HG02884 (cell line): ENCODE results near the gene HMGN5.

Source experiments
- ATAC-seq: cut with Tn5 transposase; IDR thresholded peaks from one replicate; pipeline ENCODE4 v1.9.1; 2021; ENCODE audit warnings: mild to moderate bottlenecking, moderate library complexity; ENCODE audit not compliant: unreplicated experiment

The HMGN5 gene, protein sequence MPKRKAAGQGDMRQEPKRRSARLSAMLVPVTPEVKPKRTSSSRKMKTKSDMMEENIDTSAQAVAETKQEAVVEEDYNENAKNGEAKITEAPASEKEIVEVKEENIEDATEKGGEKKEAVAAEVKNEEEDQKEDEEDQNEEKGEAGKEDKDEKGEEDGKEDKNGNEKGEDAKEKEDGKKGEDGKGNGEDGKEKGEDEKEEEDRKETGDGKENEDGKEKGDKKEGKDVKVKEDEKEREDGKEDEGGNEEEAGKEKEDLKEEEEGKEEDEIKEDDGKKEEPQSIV

DNA sequence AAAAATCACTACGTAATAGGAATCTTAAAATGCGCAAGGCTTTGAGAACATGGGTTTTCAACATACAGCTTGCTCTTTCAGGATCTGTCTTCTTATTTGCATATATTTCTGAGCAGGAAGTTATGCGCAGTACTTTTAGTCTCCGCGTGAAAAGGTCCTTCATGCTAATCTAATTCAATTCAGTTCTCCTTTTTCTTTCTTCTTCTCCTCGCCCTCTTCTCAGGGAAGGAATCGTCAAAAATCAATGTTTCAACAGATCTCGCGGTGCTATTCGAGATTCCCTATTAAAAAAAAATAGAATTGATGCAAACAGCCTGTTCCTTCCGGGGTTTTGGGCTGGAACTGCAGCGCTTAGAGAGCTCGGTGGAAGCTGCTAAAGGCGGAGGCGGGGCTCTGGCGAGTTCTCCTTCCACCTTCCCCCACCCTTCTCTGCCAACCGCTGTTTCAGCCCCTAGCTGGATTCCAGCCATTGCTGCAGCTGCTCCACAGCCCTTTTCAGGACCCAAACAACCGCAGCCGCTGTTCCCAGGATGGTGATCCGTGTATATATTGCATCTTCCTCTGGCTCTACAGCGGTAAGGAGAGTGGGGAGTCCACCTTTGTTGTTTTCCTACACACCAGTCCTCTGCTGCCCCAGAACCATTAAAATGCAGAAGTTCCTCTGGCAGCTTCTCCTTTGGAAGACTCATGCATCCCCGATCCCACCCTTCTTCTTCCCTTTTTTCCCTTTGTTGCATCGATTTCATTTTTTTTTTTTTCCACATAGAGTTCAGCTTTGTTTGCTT lies at the start of gene HMGN5, which contains the start of gene SH3BGRL:
HMGN5 (minus strand) TSS at position 243 of the 785 bp plus-strand sequence. CDS start 80,364 bp downstream, outside the sequence.
SH3BGRL (plus strand) TSS at position 432 of the 785 bp plus-strand sequence; CDS start at position 531, 99 bp downstream.
- peak; percentile 90 for ATAC-seq

DNA sequence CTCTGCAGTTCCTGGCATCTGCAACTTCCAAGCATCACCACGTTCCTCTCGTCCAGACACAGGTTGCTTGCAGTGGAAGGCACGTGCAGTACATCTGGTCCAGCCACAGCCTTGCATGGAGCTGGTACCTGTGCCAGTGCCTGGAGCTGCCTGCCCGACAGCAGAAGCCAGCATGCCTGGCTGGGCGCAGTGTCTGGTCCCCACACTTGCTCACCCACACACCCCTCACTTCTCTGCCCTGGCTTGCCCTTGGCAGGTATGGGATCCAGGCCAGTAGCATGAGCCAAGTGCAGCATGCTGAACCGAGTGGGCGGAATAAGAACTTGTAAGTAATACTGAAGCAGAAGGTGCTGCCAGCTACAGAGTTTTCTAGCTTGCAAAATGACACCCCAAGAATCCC lies 40.0 kb upstream of the HMGN5 start:
- no peak for ATAC-seq

GRCh38 chrX:81240701-81241331 lies 39.1 kb upstream of the HMGN5 start:
- no peak for ATAC-seq

DNA sequence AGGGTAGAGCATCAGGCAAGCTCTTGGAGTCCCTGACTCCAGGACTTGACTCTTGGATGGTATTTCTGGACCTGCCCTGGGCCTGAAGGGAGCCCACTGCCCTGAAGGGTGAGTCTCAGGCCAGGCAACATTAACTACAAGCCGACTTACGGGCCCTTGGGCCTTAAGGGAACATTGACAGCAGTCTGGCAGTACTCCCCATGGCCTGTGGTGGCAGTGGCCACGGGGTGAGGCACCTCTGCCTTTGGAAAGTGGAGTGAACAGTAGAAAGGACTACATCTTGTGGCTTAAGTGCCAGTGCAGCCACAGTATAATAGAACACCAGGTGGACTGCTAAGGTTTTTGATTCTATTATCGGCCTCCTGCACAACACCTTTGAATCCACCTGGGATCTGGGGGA lies 36.5 kb upstream of the HMGN5 start:
- no peak for ATAC-seq

- no peak for ATAC-seq
These were observed 35.8 kb upstream of the HMGN5 start for GRCh38 chrX:81237516-81237915.

DNA sequence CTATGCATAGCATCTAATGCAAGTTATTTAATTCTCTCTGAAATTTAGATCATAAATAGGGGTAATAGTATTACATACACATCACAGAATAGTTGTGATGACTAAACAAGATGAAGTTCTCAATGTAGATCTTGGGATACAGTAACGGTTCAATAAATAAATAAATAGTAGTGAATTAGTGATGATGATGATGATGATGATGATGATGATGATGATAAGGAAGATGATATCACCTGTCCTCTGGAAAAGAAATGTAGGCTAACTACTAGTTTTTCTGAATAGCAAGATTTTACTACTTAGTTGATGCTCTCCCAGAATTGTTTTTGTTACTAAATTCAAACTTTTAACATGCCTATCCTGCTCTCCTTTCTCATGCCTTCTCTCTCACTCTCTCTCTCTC lies 30.5 kb upstream of the HMGN5 start:
- no peak for ATAC-seq

- ATAC-seq, result no peak
These were observed 29.8 kb upstream of the HMGN5 start for GRCh38 chrX:81231476-81231875.

DNA sequence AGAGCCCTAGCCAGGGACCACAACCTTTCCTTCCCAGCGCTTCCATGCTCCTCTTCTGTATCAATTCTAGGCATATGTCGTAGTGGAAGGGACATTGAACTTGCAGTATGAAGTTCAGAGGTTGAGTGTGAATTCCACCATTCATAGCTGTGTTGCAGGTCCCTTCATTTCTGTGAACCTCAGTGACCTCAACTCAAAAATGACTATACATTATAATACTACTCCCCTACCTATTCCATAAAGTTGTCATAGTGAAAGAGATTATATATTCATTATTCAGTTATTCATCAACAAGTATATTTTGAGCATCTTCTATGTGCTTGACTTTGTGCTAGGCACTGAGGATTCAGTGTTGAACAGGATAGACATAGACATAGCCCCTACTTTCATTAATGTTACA lies 28.2 kb upstream of the HMGN5 start:
- ATAC-seq, result no peak

DNA sequence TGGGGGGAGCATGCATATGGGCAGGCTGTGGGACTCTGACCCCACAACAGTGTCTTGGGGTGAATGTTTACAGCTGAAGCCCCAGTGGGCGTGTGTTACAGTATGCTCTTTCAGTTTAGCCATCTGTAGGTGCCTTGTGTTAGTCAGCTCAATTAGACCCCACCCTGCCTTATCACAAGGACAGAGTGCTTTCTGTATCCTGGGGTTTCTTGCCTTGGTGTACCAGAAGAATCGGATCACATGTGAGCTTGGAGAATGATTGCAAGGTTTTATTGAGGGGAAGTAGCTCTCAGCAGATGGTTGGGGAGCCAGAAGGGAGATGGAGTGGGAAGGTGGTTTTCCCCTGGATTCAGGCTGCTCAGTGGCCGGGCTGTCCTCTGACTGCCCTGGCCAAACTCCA lies 27.5 kb upstream of the HMGN5 start:
- no peak for ATAC-seq

GRCh38 chrX:81215685-81216084 lies 14.0 kb upstream of the HMGN5 start:
- no peak for ATAC-seq

DNA sequence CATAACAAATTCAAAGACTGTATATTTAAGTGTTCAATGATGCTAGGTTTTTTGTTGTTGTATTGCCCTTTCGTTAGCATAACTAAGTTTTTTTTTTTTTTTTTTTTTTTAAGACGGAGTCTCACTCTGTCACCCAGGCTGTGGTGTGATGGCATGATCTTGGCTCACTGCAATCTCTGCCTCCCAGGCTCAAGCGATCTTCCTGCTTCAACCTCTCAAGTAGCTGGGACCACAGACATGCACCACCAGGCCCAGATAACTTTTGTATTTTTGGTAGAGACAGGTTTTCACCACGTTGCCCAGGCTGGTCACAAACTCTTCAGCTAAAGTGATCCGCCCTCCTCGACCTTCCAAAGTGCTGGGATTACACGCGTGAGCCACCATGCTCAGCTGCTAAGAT lies 7.2 kb upstream of the HMGN5 start:
- no peak for ATAC-seq

DNA sequence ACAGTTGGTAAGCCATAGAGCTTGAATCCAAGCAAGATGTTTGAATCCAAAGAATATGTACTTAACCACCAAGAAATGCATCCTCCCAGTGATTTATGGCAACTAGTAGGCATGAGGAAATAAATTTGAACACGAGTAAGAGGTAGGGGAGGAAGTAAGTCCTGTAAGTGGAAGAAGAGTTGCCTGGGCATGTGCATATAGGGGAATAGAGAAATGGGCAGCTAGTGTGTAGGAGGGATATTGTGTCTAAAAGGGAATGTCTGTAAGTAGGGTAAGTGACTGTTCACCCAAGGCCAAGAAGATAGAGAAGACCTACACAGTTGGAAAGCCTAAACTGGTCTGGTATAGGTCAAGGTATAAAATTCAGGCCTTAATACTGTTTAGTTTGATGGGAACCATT lies 4.8 kb upstream of the HMGN5 start:
- ATAC-seq, result no peak

GRCh38 chrX:81205551-81205950 lies 3.8 kb upstream of the HMGN5 start:
- ATAC-seq, result no peak

- no peak for ATAC-seq
These were observed 1.2 kb upstream of the HMGN5 start for GRCh38 chrX:81202943-81203342.

GRCh38 chrX:81202456-81202819 lies 725 bp upstream of the HMGN5 start:
- no peak for ATAC-seq

DNA sequence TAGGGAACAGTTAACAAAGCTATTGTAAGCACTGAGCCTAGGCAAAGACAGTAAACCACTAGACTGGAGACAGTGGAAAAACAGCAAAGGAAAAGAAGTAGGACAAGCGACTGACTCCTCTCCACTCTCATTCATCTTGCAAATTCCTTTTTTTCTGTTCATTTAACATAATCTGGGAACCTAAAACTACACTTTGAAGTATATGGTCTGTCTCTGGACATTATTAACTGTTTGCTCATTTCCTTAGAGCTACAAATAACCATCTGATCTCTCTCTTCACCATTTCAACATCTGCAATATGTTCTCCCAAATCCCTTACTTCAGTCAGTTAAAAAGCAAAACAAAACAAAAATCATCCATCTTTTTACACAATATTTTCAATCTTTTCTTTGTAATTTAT lies 642 bp downstream of the HMGN5 start:
- no peak for ATAC-seq

DNA sequence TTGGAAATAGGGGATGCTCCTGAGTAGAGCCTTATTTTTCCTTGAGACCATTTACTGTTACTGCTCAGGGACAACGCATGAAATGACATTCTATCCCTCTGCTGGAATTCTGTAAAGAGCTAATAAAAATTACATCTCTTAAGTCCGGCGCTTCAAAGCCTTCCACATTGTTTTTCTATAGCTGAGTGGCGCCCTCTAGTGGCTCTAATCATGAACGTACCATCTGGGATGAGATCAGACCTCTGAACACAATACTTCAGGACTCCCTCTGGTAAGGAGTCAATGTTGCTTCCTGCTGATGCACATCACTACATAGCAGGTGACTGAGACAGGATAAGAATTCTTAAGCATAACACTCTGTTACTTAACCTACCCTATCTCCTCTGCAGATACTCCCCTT lies 6.0 kb downstream of the HMGN5 start:
- ATAC-seq, result peak; percentile 96

- ATAC-seq, result no peak
These were observed 6.5 kb downstream of the HMGN5 start for GRCh38 chrX:81195259-81195658.

DNA sequence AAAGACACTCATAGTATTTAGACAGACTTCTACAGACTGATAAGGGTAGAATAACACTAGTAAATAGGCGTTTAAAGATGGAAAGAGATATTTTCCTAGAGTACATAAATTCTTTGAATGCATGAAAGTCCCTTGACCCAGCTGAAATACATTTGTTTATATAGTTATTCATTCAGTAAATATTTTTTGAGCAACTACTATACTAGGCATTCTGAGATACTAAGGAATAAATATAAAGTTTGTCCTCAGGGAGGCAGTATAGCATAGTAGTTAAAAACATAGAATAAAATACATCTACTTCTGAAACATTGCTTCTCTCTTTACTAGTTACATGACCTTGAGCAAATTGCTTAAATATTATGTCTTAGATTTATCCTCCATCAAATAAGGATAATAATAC lies 27.4 kb downstream of the HMGN5 start:
- peak; percentile 66 for ATAC-seq

GRCh38 chrX:81168391-81168790 lies 33.3 kb downstream of the HMGN5 start:
- ATAC-seq, result no peak

- peak; percentile 89 for ATAC-seq
These were observed 80.0 kb downstream of the HMGN5 start for GRCh38 chrX:81121513-81122363.
